HepG2 (cell line): ENCODE results near the gene JPH2. TPM values are rescaled to one million over a fixed set of nuclear protein-coding genes. Genes with fewer than 3 reads are reported as not detected.
A peak's percentile ranks its signal among the peaks of the same experiment; 100 is the strongest.

ENCODE experiments used
- ATAC-seq: fragments of 200-7000 bp; cut with Tn5 transposase; 3 replicates; pipeline ENCODE4 v1.9.1; 2020; ENCODE audit warnings: mild to moderate bottlenecking, moderate library complexity
- BruUV-seq: library from RNA; stranded (reverse); fragments of 400-500 nt; replicated peaks from 2 replicates; lab custom pipeline; 2021; lab: Mats Ljungman, UMichigan
- CTCF ChIA-PET: fragments of 300-600 bp; formaldehyde crosslinking; extraction: SDS; loops from one replicate; lab custom pipeline; 2021; ENCODE audit warnings: low total read pairs, inconsistent platforms, low intra/inter-chr PET ratio; lab: Yijun Ruan, JAX
- POLR2A ChIA-PET: fragments of 350-600 bp; sonication (Branson Sonifier 250); formaldehyde crosslinking; loops from one replicate; lab custom pipeline; 2020; ENCODE audit warnings: antibody characterized with exemption, inconsistent platforms; lab: Yijun Ruan, JAX
- DNase-seq: peaks from one replicate; pipeline ENCODE4 v3.0.0-alpha.2; 2015; ENCODE audit warnings: low spot score
- FAIRE-seq: peaks from 3 replicates; lab custom pipeline; 2011; peaks lifted over from hg19 to GRCh38; lab: Jason Lieb, UNC
- H2AFZ ChIP-seq: one replicate; pipeline ENCODE4 v1.6.1; 2011; ENCODE audit warnings: low read length, inconsistent platforms
- H3K27ac ChIP-seq: fragments of 300-600 bp; 3 replicates; pipeline ENCODE4 v1.8.0; 2011; ENCODE audit warnings: mixed run types, mild to moderate bottlenecking, mixed read lengths, low read length, inconsistent platforms; ENCODE audit not compliant: insufficient read depth; ENCODE audit errors: extremely low read length
- H3K27me3 ChIP-seq, 2 experiments: fragments of 200-600 bp in 1 of 2; 2 replicates in 1 of 2; 3 replicates in 1 of 2; pipeline versions ENCODE4 v1.6.0 to v1.8.0; 2011; ENCODE audit warnings: low read length in 2 of 2, mild to moderate bottlenecking in 2 of 2, moderate library complexity in 2 of 2, inconsistent platforms in 1 of 2; ENCODE audit not compliant: insufficient read depth in 2 of 2, control insufficient read depth in 1 of 2
- H3K36me3 ChIP-seq, 2 experiments: fragments of 200-600 bp in 1 of 2; replicated peaks in 1 of 2; 2 replicates in 1 of 2; 3 replicates in 1 of 2; pipeline versions ENCODE4 v1.5.1 to v1.8.0; 2011; ENCODE audit warnings: low read length in 2 of 2, inconsistent platforms in 1 of 2; ENCODE audit not compliant: insufficient read depth in 2 of 2, control insufficient read depth in 1 of 2
- H3K4me1 ChIP-seq: 2 replicates; pipeline ENCODE4 v1.5.1; 2012; ENCODE audit warnings: low read length, inconsistent platforms; ENCODE audit not compliant: insufficient read depth
- H3K4me2 ChIP-seq: 2 replicates; pipeline ENCODE4 v1.6.0; 2011; ENCODE audit warnings: low read depth, low read length, inconsistent platforms
- H3K4me3 ChIP-seq, 3 experiments: fragments of 200-600 bp in 1 of 3; sonication (generic), shearing (Covaris generic) in 1 of 3; replicated peaks in 1 of 3; 2 replicates each; pipeline ENCODE4 v1.5.1; 2011 to 2016; ENCODE audit warnings: low read length in 3 of 3, inconsistent platforms in 2 of 3, low read depth in 2 of 3, mild to moderate bottlenecking in 2 of 3, control low read depth in 1 of 3, mixed read lengths in 1 of 3; ENCODE audit not compliant: insufficient read depth in 1 of 3
- H3K79me2 ChIP-seq: one replicate; pipeline ENCODE4 v1.6.1; 2011; ENCODE audit warnings: low read length, inconsistent platforms; ENCODE audit not compliant: insufficient read depth
- H3K9ac ChIP-seq: 2 replicates; pipeline ENCODE4 v1.6.0; 2011; ENCODE audit warnings: mild to moderate bottlenecking, low read depth, low read length, inconsistent platforms; ENCODE audit not compliant: insufficient read depth
- H3K9me3 ChIP-seq: 2 replicates; pipeline ENCODE4 v1.5.1; 2012; ENCODE audit warnings: mild to moderate bottlenecking, low read length
- H4K20me1 ChIP-seq: 2 replicates; pipeline ENCODE4 v1.6.0; 2011; ENCODE audit warnings: inconsistent platforms, mild to moderate bottlenecking, low read length, moderate library complexity; ENCODE audit not compliant: insufficient read depth
- ARID4A ChIP-seq: sonication (generic); formaldehyde crosslinking; IDR thresholded peaks from 2 replicates; pipeline ENCODE4 v1.5.0; 2020; ENCODE audit warnings: mild to moderate bottlenecking, missing genetic modification reagents, borderline replicate concordance
- CEBPG ChIP-seq: IDR thresholded peaks from 2 replicates; pipeline ENCODE4 v1.6.1; 2016
- GLMP ChIP-seq: sonication (generic); formaldehyde crosslinking; IDR thresholded peaks from 2 replicates; pipeline ENCODE4 v1.9.0; 2021; ENCODE audit warnings: missing genetic modification reagents, mild to moderate bottlenecking, borderline replicate concordance
- MXI1 ChIP-seq: IDR thresholded peaks from 3 replicates; pipeline ENCODE4 v1.6.1; 2012; ENCODE audit warnings: low read depth, low read length, inconsistent platforms, borderline replicate concordance
- POGK ChIP-seq: sonication (generic); formaldehyde crosslinking; conservative IDR thresholded peaks from 2 replicates; pipeline ENCODE4 v1.8.0; 2022; ENCODE audit warnings: mild to moderate bottlenecking, moderate library complexity, missing genetic modification reagents
- SRF ChIP-seq: IDR thresholded peaks from 2 replicates; pipeline ENCODE4 v1.6.1; 2011; ENCODE audit warnings: mild to moderate bottlenecking, low read depth, low read length, moderate library complexity
- WIZ ChIP-seq: sonication (generic); formaldehyde crosslinking; IDR thresholded peaks from 2 replicates; pipeline ENCODE4 v1.5.1; 2020; ENCODE audit warnings: mild to moderate bottlenecking, missing genetic modification reagents
- ZNF362 ChIP-seq: sonication (generic); formaldehyde crosslinking; IDR thresholded peaks from 2 replicates; pipeline ENCODE4 v1.4.0; 2020; ENCODE audit warnings: missing genetic modification reagents, mild to moderate bottlenecking, borderline replicate concordance
- ZNF432 ChIP-seq: sonication (generic); formaldehyde crosslinking; IDR thresholded peaks from 2 replicates; pipeline ENCODE4 v1.5.0; 2020; ENCODE audit warnings: missing genetic modification reagents, mild to moderate bottlenecking, borderline replicate concordance
- ZNF441 ChIP-seq: sonication (generic); formaldehyde crosslinking; IDR thresholded peaks from 2 replicates; pipeline ENCODE4 v1.7.0; 2021; ENCODE audit warnings: missing genetic modification reagents, borderline replicate concordance
- ZNF7 ChIP-seq: IDR thresholded peaks from 2 replicates; pipeline ENCODE4 v1.6.1; 2016; ENCODE audit warnings: missing biosample characterization, missing genetic modification reagents
- ZZZ3 ChIP-seq: sonication (generic); formaldehyde crosslinking; IDR thresholded peaks from 2 replicates; pipeline ENCODE4 v1.4.0; 2020; ENCODE audit warnings: missing genetic modification reagents, mild to moderate bottlenecking, borderline replicate concordance
- WGBS: methylation state at CpG from one replicate; pipeline ENCODE4 v1.1.6; 2017; ENCODE audit warnings: low lambda C conversion rate; 5-methylcytosine and 5-hydroxymethylcytosine counted together
- in situ Hi-C: cut with HindIII; loops from 2 replicates; pipeline ENCODE4 v1.10.0; 2017; ENCODE audit warnings: low pct_unique_long_range_greater_than_20kb; ENCODE audit not compliant: extremely low pct_ligation_motif_present
- intact Hi-C: fragments of 100-400 bp; cut with micrococcal nuclease; formaldehyde crosslinking; loops from one replicate; pipeline ENCODE4 v1.10.0; 2022; ENCODE audit not compliant: unreplicated experiment
- polyA plus RNA-seq, 8 experiments: library from polyadenylated mRNA; depleted of rRNA in 3 of 8; stranded (reverse) in 7 of 8; unstranded in 1 of 8; fragments of >200 nt; fragmentation: Illumina TruSeq in 4 of 8; extraction: Trizol in 4 of 8; gene quantifications; 2 replicates each; pipeline versions ENCODE4 v1.2.1 to v1.2.3, GENCODE V29; 2011 to 2016; ENCODE audit warnings: low read depth in 4 of 8, missing spikeins in 1 of 8, mixed read lengths in 1 of 8; ENCODE audit not compliant: insufficient read depth in 1 of 8
- total RNA-seq, 5 experiments: library from RNA; depleted of rRNA; stranded (reverse); fragments of >200 nt; fragmentation: Illumina TruSeq; extraction: Trizol; gene quantifications; 2 replicates each; pipeline ENCODE4 v1.2.3, GENCODE V29; 2016; ENCODE audit warnings: low read depth in 1 of 5

JPH2 gene
- total and polyA plus RNA-seq, 2 of the 13 experiments (the other 11 are each of a cell fraction or from before 2014, with no cell fraction given): 0.42 TPM; not detected in 1

GRCh38 chr20:44231713-44232468 lies 44.9 kb upstream of the JPH2 start:
- ChIA-PET CTCF (interaction anchor here (0.8 kb wide), 1 partner anchor 80 kb away, joined by 3 read pairs; no protein-coding TSS in a partner anchor), POLR2A (interaction anchor here (0.7 to 2.0 kb wide), 2 partner anchors 79 to 937 kb away, joined by 3 to 6 read pairs; partner anchors contain the start of gene FITM2)
- no TSS peak for BruUV-seq
- H2AFZ ChIP-seq: no peak overlapping the region
- DNase-seq (peak; percentile 49), FAIRE-seq (no peak), ATAC-seq (peak; percentile 73)
- H4K20me1 ChIP-seq: no peaks in the 10 kb centered on the region
- no peaks in the 10 kb centered on the region for H3K36me3 ChIP-seq
- no peaks in the 10 kb centered on the region for H3K9me3 ChIP-seq
- 51% methylated on average over 10 of the region's 10 CpGs for WGBS
- in situ Hi-C loops: no loop called here
- H3K27me3 ChIP-seq: no peaks in the 10 kb centered on the region; a peak in 1 of 5 replicates
- no peak overlapping the region for H3K9ac ChIP-seq
- no peak overlapping the region for H3K4me3 ChIP-seq
- H3K4me2 ChIP-seq: peak overlapping the region; percentile 14; the same call in 1 of the 2 replicates
- intact Hi-C loops: loop anchor here (1.0 kb wide), 1 partner anchor 79 kb away; the partner anchor contains the start of gene FITM2
- H3K4me1 ChIP-seq: peaks cover 29% of the 10 kb centered on the region
- H3K79me2 ChIP-seq: no peaks in the 10 kb centered on the region
- H3K27ac ChIP-seq: no peak overlapping the region
- TF ChIP-seq ZNF7 (CRISPR knock-in tag): no peak
- TF ChIP-seq GLMP (CRISPR knock-in tag): no peak
- 0 out of 2 replicates have a peak, but pooled peaks have one; percentile 37 for TF ChIP-seq ARID4A
- TF ChIP-seq WIZ: no peak
- TF ChIP-seq ZZZ3: no peak
- no peak for TF ChIP-seq SRF
- no peak for TF ChIP-seq CEBPG (CRISPR knock-in tag)
- TF ChIP-seq ZNF441: no peak
- TF ChIP-seq ZNF432 (CRISPR knock-in tag): no peak
- TF ChIP-seq POGK (CRISPR knock-in tag): 0 out of 2 replicates have a peak, but pooled peaks have one; percentile 29
- TF ChIP-seq MXI1: 0 out of 3 replicates have a peak, but pooled peaks have one; percentile 6
- 0 out of 2 replicates have a peak, but pooled peaks have one; percentile 13 for TF ChIP-seq ZNF362 (CRISPR knock-in tag)
